ENCODE results near the gene FBLN1. TPM values are rescaled to one million over a fixed set of nuclear protein-coding genes. Genes with fewer than 3 reads are reported as not detected.
A peak's percentile ranks its signal among the peaks of the same experiment; 100 is the strongest.

The FBLN1 gene
- total RNA-seq, 1 experiment from 2014 or later = 183 TPM

GRCh38 chr22:45602004-45602733 is 99.5 kb downstream of the FBLN1 start:
- no peak overlapping the region for H3K4me3 Mint-ChIP-seq
- H3K27me3 Mint-ChIP-seq (ENCODE audit: low read depth) = no peaks in the 10 kb centered on the region
- POLR2A ChIA-PET = interaction anchor here (0.6 kb wide), 1 partner anchor 9 kb away, joined by 4 read pairs; no protein-coding TSS in a partner anchor
- H3K4me1 Mint-ChIP-seq = peaks cover 17% of the 10 kb centered on the region
- H3K9me3 Mint-ChIP-seq = no peaks in the 10 kb centered on the region
- peak overlapping the region; percentile 67 for H3K27ac Mint-ChIP-seq
- TF ChIP-seq ZNF263 (CRISPR knock-in tag; IDR thresholded peaks at IDR 0.05; ENCODE audit: low read depth) = no peak
- no peak for TF ChIP-seq AFF4 (CRISPR knock-in tag; IDR thresholded peaks at IDR 0.05; ENCODE audit: borderline replicate concordance)
- TF ChIP-seq ZNF121 (CRISPR knock-in tag; IDR thresholded peaks at IDR 0.05) = peak; percentile 55; the same call in 1 of the 2 replicates
- no peak for TF ChIP-seq IRF1 (CRISPR knock-in tag; IDR thresholded peaks at IDR 0.05)
- TF ChIP-seq ETV6 (CRISPR knock-in tag; IDR thresholded peaks at IDR 0.05) = no peak
- CTCF ChIA-PET = interaction anchor here (0.7 to 1.5 kb wide), 10 partner anchors 27 to 476 kb away, joined by 3 to 7 read pairs (median 3); no protein-coding TSS in a partner anchor
- ATAC-seq (peak; percentile 24), DNase-seq (ENCODE audit: low spot score) (no peak)
- peaks cover 3% of the 10 kb centered on the region for H3K36me3 Mint-ChIP-seq

GRCh38 chr22:45602824-45603595 is 100.3 kb downstream of the FBLN1 start:
- H3K4me3 Mint-ChIP-seq = no peak overlapping the region
- no peak overlapping the region for H3K27ac Mint-ChIP-seq
- TF ChIP-seq USF1 (CRISPR knock-in tag; IDR thresholded peaks at IDR 0.05) (peak; percentile 84), NFYB (CRISPR knock-in tag; conservative IDR thresholded peaks at IDR 0.05; ENCODE audit: low read depth) (peak; percentile 85)
- TF ChIP-seq, protein P1, sequence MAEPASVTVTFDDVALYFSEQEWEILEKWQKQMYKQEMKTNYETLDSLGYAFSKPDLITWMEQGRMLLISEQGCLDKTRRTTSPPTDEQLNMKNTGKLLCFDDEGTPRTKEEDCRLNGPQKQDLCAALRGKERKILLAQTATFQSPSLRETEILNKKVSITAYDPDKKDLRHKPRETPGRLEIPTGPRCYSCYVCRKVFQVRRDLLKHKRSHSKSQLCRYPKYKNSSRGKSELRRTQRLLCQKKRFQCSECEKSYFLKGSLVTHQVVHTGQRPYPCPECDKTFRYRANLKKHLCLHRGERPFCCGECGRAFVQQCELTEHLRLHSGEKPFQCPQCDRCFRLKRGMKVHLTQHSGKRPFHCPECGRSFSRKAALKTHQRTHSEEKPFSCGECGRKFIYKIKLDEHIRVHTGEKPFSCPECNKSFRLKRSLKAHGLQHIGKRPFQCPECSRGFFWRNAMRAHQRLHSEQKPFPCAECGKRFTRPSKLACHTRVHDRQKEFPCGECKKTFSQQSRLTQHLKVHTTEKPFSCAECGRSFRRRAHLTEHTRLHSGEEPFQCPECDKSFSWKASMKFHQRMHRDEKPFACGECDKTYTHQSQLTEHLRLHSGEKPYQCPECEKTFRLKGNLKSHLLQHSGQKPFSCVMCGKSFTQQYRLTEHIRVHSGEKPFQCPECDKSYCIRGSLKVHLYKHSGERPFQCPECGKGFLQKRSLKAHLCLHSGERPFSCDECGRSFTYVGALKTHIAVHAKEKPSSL (CRISPR knock-in tag; conservative IDR thresholded peaks at IDR 0.05) = no peak
- TF ChIP-seq, protein P2, sequence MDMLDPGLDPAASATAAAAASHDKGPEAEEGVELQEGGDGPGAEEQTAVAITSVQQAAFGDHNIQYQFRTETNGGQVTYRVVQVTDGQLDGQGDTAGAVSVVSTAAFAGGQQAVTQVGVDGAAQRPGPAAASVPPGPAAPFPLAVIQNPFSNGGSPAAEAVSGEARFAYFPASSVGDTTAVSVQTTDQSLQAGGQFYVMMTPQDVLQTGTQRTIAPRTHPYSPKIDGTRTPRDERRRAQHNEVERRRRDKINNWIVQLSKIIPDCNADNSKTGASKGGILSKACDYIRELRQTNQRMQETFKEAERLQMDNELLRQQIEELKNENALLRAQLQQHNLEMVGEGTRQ (CRISPR knock-in tag; IDR thresholded peaks at IDR 0.05) = peak; percentile 89
- H3K27me3 Mint-ChIP-seq (ENCODE audit: low read depth) = no peaks in the 10 kb centered on the region
- H3K9me3 Mint-ChIP-seq = no peaks in the 10 kb centered on the region
- CTCF ChIA-PET = interaction anchor here (0.6 to 1.5 kb wide), 11 partner anchors 26 to 475 kb away, joined by 3 to 7 read pairs (median 3); no protein-coding TSS in a partner anchor
- POLR2A ChIA-PET = interaction anchor here (0.6 kb wide), 1 partner anchor 10 kb away, joined by 4 read pairs; no protein-coding TSS in a partner anchor
- H3K36me3 Mint-ChIP-seq = peaks cover 3% of the 10 kb centered on the region
- DNase-seq (ENCODE audit: low spot score) (peak; percentile 65), ATAC-seq (peak; percentile 87)
- peaks cover 17% of the 10 kb centered on the region for H3K4me1 Mint-ChIP-seq

DNA sequence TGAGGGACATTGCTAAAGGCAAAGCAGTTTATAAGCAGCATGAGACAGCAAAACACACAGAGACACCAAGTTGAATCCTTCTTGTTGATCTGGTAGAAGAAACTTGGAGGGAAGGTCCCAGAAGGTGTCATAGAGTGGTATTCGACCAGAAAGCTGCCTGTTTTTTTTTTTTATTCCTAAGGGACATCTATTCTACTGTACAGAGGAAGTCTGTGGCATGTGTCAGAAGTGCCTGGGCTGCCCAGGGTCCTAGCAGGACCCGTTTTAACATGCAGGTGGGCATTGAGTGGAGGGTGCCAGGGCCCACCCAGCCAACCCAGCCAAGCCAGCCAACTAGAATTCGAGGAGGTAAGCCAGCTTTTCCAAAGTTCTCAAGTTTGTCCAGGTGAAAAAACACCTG is 100.9 kb downstream of the FBLN1 start:
- H3K4me1 Mint-ChIP-seq = peaks cover 17% of the 10 kb centered on the region
- no peak overlapping the region for H3K4me3 Mint-ChIP-seq
- H3K27me3 Mint-ChIP-seq (ENCODE audit: low read depth) = no peaks in the 10 kb centered on the region
- POLR2A ChIA-PET = no interaction called here
- H3K9me3 Mint-ChIP-seq = no peaks in the 10 kb centered on the region
- DNase-seq (ENCODE audit: low spot score) (no peak), ATAC-seq (no peak)
- CTCF ChIA-PET = interaction anchor here (1.5 kb wide), 1 partner anchor 260 kb away, joined by 7 read pairs; no protein-coding TSS in a partner anchor
- H3K27ac Mint-ChIP-seq = no peak overlapping the region
- H3K36me3 Mint-ChIP-seq = peaks cover 3% of the 10 kb centered on the region
- no peak for TF ChIP-seq ZNF263 (CRISPR knock-in tag; IDR thresholded peaks at IDR 0.05; ENCODE audit: low read depth)
- no peak for TF ChIP-seq SP1 (CRISPR knock-in tag; conservative IDR thresholded peaks at IDR 0.05)
- TF ChIP-seq ZNF416 (CRISPR knock-in tag; IDR thresholded peaks at IDR 0.05) = no peak
- TF ChIP-seq ZNF532 (CRISPR knock-in tag; IDR thresholded peaks at IDR 0.05; ENCODE audit: borderline replicate concordance) = no peak
- no peak for TF ChIP-seq JUN (CRISPR knock-in tag; IDR thresholded peaks at IDR 0.05)
- TF ChIP-seq OVOL2 (CRISPR knock-in tag; IDR thresholded peaks at IDR 0.05; ENCODE audit: borderline replicate concordance) = no peak
- TF ChIP-seq, protein P3, sequence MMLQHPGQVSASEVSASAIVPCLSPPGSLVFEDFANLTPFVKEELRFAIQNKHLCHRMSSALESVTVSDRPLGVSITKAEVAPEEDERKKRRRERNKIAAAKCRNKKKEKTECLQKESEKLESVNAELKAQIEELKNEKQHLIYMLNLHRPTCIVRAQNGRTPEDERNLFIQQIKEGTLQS (CRISPR knock-in tag; conservative IDR thresholded peaks at IDR 0.05) = no peak
